Stimulated activated CD4-positive, alpha-beta T cell treated with anti-CD3 and anti-CD28 coated beads, TNF-alpha, amount 100 ng/mL, for 24 hours (primary cell): Measurements from ENCODE around the gene PMEPA1.
A peak's percentile ranks its signal among the peaks of the same experiment; 100 is the strongest.
"Not testable (repeated sequence)": the region's sequence is repeated elsewhere in the genome, so short reads cannot be mapped to it uniquely, and the experiment has no call there.

ENCODE experiments used
- DNase-seq, 3 experiments: peaks; one replicate each; pipeline ENCODE4 v3.0.0-alpha.2; 2020; ENCODE audit warnings: low read depth in 3 of 3

The PMEPA1 gene

DNA sequence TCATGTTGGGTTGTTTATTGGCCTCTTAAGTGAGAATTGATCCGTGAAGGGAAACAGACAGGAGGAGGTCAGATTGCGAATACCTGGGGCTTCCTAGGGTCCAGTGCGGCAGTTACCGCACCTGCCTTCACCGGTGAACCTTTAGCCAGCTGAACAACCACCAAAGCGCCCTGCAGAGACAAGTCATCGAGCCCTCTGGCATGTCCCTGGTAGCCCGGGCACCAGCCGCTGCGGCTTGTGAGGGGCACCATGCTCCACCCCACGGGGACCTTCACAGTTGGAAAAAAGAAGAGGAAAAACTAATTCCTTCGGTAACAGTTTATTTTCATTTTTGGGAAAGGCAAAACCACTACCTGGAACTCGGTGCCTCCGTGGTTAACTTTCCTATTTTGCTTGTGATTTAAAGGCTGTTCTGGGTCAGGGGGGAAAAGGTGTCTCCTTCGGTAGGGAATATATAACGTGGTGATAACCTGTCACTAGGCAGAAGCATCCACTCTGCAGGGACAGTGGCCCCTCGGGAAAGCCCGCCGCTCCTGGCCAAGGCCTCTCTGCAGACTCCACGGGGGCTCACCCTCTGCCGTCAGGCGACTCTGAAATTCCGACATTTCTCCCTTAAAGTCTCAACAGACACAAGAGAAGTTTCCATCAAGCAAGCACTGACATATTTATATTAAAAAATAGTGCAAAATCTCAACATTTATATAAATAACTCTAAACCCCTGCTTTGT lies 58.9 kb downstream of the PMEPA1 start:
- no peak for DNase-seq

DNA sequence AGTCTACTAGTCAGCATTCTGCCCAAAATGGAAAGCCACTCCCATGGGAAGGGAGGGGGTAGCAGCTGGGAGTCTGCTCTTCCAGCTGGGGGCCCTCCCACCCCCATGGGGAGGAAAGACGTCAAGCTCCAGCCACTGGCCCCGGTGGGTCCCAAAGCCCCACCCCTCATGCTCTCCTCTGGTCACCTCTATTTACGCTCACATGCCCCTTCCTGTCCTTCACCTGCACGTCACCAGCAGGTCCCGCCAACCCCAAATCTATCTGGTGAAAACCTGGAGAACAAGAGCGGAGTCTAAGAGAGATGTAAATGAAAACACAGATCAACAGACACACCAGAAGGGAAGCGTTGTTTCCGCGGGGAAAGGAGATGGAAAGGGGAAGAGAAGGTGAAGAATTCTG lies 59.5 kb downstream of the PMEPA1 start:
- no peak for DNase-seq

DNA sequence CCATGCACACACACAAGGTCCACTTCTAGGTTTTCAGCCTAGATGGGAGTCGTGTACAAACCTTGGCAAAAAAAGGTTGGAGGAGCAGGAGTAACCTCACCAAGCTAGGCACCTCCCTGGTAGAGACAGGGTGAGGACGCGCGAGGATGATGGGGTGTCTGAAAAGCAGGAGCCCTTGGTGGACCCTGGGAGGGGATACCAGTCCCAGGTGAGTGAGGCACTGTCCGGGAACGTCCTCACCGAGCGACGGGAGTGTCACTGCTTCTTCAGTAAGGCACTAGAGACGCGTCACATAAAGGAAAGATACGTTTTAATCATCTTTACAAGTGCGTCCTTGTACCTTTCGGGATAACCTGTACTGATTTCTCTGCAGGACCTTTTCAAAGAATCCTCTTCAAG lies 60.2 kb downstream of the PMEPA1 start:
- no peak for DNase-seq

DNA sequence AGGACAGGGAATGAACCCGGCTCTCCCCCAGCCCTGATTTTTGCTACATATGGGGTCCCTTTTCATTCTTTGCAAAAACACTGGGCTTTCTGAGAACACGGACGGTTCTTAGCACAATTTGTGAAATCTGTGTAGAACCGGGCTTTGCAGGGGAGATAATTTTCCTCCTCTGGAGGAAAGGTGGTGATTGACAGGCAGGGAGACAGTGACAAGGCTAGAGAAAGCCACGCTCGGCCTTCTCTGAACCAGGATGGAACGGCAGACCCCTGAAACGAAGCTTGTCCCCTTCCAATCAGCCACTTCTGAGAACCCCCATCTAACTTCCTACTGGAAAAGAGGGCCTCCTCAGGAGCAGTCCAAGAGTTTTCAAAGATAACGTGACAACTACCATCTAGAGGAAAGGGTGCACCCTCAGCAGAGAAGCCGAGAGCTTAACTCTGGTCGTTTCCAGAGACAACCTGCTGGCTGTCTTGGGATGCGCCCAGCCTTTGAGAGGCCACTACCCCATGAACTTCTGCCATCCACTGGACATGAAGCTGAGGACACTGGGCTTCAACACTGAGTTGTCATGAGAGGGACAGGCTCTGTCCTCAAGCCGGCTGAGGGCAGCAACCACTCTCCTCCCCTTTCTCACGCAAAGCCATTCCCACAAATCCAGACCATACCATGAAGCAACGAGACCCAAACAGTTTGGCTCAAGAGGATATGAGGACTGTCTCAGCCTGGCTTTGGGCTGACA lies 60.8 kb downstream of the PMEPA1 start:
- no peak for DNase-seq

DNA sequence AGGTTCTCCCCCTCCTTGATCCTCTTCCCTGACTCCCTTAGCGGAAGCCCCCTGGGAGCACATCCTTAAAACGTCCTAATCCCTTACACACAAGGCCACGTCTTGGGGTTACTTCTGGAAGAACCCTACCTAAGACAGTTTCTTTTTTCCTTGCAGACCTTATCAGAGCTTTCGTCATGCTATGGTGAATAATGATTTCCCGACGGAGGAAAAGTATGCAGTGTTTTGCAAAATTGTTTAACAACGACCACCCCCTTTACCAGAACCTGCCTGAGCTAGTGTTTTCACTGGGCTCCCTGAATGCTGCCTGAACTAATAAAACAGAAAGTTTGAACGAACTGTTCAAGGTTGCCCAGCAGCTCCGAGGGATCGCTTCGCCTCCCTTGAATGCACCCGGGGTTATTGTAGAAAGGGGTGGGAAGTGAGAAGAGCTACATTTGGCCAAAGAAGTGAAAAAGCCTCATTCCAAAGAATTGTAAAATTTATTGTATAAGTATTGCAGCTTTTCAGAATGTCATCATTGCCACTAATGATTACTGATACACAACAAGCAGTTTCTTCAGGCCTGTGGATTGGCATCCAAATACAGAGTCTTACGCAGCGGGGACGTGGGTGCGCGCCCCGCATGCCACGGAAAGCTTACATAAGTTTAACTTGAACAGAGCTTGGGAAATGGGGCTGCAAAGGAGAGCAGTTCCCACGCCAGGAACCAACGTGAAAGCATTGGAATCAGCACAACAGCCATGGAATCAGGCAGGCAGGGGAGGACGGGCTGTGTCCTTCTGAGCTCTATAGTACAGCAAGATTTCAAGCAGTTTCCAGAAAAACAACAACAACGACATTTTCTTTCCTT lies 61.7 kb downstream of the PMEPA1 start:
- no peak for DNase-seq

DNA sequence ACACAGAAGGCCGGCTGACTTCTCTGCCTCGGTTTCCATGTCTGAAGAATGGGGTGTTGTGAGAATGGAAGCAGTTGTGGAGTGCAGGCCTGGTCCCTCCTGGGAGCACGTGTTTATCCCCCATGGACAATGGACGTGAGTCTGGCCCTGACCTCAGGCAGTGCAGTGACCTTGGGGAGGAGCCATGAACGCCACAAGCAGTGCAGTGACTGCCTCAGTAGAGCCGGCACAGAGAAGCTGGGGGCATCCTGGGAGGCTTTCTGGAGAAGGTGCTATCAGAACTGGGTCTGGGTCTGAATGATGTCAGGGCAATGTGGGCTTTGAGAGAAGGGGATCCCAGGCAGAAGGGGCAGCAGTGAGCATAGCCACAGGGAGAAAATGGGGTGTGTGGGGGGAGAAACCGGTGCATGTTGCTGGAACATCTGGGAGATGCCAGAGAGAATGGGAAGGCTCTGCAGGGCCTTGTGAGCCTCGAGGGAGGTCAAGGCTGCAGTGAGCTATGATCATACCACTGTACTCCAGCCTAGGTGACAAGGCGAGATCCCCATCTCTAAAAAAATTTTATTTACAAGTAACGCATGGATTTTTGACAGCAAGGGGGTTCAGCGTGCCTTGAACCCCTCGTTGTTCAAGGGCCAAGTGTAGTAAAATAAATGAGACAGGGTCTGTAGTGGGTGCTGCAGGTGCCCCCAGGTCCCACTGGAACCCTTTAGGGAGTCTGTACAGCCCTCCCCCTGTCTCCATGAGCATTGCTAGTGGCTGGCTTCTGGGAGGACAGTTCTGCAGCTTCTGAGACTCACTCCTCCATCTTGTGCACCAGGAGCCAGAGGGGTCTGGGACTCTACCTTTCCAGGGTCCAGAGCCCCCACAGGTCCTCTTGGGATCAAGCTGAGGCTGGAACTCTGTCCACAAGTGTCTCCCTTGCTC lies 62.5 kb downstream of the PMEPA1 start:
- no peak for DNase-seq

DNA sequence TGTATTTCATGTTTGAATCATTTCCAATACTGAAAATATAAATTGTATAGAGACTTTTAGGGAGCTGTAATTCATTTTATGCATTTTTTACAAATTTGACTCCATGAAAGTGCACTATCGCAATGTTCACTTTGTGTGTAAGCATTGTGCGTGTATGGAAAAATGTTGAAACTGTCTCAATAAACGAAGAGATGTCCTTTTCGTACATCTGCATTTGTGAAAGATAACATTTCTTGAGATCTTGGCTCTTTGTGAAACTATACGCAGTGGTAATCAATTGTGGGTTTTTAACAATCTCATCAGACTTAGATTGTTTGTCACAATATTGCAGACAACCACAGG lies 70.9 kb downstream of the PMEPA1 start:
- no peak for DNase-seq

DNA sequence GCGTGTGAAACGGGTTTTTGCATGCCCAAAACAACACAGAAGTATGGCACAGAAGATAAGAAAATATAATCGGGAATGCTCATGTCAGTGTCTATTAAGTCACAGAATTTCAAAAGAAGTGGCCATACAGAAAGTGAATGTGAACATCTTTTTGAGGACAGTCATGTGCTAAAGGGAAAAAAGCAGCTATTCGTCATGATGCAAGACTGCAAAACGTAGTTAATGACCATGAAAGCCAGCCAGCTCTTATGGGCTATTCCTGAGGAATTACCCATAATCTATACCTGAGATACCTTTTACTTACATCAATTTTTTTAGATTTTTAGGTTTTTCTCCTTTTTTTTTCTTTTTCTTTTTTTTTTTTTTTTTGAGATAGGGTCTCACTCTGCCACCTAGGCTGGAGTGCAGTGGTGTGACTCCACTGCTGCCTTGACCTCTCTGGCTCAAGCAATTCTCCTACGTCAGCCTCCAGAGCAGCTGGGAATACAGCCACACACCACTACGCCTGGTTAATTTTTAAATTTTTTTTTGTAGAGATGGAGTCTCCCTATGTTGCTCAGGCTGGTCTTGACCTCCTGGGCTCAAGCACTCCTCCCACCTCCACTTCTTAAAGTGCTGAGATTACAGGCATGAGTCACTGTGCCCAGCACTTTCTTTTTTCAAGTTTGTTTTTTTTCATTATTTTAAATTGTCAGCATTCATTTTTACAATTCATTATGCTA lies 71.5 kb downstream of the PMEPA1 start:
- no peak for DNase-seq

DNA sequence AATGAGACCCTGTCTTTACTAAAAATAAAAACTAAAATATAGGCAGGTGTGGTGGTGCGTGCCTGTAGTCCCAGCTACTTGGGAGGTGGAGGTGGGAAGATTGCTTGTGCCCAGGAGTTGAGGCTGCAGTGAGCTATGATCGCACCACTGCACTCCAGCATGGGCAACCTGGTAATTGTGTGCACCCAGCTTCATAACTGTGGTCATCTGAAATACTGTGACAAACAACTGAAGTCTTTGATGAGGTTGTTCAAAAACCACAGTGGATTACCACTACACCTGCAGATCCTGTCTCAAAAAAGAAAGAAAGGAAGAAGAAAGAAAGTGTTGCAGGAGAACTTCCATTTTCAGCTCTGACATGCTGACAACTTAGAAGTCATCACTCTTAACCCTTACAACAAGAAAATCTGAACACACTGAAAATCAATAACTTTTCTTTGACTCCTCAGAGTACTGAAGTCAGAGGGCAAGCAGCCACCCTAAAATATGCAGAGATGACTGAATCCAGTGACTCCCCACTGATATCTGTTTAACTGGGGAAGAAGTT lies 75.8 kb downstream of the PMEPA1 start:
- no peak for DNase-seq

DNA sequence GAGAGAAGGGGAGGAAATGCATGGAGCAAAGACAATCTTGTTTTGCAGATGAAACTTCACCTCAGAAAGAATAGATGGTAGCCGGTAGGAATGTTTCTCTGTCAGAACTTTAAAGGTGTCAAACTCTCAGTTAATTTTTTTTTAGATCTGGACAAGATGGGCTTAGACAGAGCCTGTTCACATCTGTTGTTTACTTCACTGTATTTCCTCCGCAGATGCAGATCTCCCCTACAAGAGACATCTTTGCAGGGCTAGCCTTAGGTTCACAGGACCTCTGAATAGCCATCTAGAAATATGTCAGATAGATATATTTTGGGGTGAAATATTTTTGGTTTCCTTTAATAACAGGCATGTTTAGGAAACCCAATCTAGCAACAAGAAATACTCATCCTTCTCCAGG lies 77.5 kb downstream of the PMEPA1 start:
- DNase-seq = no peak

DNA sequence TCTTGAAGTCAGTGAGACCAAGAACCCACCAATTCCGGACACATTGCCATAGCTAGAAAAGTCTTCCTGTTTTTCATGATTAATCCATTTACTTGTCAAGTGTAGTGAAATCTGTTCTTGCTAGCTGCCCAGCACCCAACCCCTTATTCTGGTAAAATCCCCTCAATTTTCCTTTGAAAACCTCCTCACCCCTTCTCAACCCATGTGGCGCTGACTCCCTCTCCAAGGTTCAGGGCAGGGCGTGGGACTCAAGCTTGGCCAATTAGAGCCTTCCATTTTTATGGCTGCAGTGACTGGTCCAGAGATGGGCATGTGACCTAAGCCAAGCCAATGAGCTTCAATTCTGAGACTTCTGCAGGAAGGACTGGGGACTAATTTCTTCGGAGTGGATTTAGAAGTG lies 79.8 kb downstream of the PMEPA1 start:
- DNase-seq = peak in 1 of 3 experiments; percentile 44

DNA sequence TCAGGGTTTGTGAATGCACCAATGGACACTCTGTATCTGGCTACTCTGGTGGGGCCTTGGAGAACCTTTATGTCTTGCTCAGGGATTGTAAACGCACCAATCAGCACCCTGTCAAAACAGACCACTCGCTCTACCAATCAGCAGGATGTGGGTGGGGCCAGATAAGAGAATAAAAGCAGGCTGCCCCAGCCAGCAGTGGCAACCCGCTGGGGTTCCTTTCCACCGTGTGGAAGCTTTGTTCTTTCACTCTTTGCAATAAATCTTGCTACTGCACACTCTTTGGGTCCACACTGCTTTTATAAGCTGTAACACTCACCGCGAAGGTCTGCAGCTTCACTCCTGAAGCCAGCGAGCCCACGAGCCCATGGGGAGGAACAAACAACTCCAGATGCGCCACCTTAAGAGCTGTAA lies 80.3 kb downstream of the PMEPA1 start:
- not testable (repeated sequence) for DNase-seq

DNA sequence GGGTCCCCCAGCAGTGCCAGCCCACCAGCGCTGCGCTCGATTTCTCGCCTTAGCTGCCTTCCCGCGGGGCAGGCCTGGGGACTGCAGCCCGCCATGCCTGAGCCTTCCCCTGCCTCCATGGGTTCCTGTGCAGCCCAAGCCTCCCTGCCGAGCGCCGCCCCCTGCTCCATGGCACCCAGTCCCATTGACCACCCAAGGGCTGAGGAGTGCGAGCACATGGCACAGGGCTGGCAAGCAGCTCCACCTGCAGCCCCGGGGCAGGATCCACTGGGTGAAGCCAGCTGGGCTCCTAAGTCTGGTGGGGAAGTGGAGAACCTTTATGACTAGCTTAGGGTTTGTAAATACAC lies 80.9 kb downstream of the PMEPA1 start:
- DNase-seq = not testable (repeated sequence)

DNA sequence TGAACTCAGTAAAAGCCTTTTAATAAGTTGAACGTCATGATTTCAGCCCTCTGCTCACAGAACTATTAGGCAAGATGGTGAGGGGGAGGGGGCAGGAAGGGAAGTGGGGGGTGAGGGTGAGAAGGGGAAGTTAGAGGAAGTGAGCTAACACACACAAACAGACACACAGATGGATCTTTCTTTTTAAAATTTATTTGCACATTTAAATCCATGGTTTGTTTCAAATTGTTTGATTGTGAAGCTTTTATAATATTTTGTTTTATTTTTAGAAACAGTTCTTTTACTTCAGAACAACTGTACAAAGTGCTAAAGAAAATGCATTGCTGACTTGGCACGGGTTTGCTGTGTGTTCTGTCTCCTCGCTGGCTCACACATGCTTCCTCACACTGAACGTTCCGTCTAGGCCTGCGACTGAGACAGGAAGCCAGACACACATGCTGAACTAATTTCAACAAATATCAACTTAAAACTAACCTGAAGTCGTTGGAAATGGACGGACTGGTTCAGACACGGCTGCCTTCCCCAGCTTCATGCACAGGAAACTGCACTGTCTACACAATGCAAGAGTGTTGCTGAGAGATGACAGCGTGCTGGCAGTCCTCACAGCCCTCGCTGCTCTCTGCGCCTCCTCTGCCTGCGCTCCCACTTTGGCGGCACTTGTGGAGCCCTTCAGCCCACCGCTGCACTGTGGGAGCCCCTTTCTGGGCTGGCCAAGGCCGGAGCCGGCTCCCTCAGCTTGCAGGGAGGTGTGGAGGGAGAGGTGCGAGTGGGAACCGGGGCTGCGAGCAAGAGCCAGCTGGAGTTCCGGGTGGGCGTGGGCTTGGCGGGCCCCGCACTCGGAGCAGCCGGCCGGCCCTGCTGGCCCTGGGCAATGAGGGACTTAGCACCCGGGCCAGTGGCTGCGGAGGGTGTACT lies 81.5 kb downstream of the PMEPA1 start:
- peak in 1 of 3 experiments; percentile 41 for DNase-seq

DNA sequence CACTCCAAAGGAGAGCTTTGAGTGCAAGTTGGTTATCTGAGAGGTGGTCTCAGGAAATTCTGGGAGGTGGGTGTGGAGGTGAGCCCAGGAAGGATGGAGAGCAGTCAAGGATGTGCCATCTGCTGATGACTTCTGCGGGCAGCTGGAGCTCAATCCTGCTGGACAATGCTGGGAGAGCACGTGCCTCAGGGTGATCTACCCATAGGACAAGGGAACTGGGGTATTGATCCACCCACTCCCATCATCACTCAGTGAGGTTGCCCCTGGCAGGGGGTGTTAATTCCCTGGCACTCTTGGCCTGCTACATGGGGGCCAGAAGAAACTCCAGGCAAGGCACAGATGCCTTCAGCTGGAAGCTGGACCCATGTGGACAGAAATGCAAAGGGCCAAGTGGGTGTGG lies 82.5 kb downstream of the PMEPA1 start:
- no peak for DNase-seq

DNA sequence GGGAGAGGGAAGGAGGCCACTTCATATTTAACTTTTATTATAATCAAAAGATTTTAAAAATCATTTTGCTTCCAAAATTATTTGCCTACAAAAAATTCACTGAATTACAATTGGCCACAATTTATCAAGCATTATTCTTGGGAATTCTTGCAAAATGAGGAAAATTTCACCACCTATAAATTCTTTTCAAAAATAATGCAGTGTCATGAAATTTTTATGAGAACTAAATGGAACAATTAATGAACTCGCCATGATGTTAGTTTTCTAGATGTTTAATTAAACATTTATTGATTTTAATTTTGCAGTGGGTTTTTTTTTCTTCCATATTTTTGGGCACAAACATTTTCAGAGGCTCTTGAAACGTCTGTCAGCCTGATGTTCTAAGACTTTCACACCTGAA lies 83.8 kb downstream of the PMEPA1 start:
- no peak for DNase-seq

DNA sequence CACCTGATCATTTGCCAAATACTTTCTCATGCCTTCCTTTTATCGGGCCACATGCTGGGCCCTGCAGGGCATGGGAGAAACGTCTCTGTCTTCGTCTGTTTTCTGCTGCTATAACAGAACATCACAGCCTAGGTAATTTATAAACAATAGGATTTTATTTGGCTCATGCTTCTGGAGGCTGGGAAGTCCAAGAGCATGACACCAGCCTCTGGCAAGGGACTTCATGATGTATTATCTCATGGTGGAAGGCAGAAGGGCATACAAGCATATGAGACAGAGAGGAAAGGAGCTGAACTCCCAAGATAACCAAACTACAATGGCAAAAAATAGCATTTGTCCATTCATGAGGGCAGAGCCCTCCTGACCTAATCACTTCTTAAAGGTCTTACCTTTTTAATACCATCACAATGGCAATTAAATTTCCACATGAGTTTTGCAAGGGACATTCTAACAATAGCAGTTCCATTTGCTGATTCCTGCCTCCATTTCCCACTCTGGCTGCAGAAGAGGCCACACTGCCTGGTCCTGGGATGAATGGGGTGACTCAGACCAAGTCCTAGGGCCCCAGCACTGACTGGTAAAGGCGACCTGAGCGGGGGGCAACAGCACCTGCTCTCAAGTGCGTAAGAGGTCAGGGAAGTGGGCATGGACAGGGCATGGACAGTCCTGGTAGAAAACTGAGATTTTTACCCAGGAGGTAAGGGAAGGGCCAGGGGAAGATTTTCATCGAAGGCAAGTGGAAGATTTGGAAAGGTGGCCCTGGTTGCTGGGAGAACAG lies 84.4 kb downstream of the PMEPA1 start:
- DNase-seq = no peak

DNA sequence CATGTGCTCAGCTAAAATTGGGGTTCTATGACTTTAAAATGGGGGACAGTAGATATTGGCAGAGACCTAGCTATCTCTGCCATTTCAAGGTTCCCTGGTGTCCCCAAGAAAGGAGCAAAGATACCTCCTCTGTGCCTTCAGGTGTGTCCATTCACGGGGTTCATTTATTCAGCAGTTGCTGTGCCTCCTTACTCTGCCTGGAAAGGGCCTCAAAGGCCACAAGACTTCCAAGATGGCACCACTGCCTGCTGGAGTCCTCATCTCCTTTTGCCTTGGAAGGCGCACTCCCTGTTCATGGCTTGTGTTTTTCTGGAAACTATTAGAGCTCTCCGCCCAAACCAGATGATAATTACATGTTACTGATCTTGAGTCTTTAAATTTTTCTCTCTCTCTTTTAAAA lies 85.7 kb downstream of the PMEPA1 start:
- DNase-seq = no peak
